CD14-positive monocyte (primary cell): Measurements from ENCODE around the gene TTLL12. TPM values are rescaled to one million over a fixed set of nuclear protein-coding genes. Genes with fewer than 3 reads are reported as not detected.

Source experiments
- DNase-seq, 3 donors: peaks; one replicate each; pipeline ENCODE4 v3.0.0-alpha.2; 2011 to 2022
- H2AFZ ChIP-seq: 2 replicates; pipeline ENCODE4 v1.6.0; 2012; ENCODE audit warnings: mild to moderate bottlenecking, low read depth, low read length, inconsistent platforms; ENCODE audit not compliant: insufficient read depth, poor library complexity, severe bottlenecking
- H3K27ac ChIP-seq, 2 donors: 1 replicate in 1 of 2; 2 replicates in 1 of 2; pipeline ENCODE4 v1.5.1; 2012 to 2013; ENCODE audit warnings: low read length in 2 of 2, control low read depth in 1 of 2, inconsistent platforms in 1 of 2, low read depth in 1 of 2, mild to moderate bottlenecking in 1 of 2
- H3K27me3 ChIP-seq, 2 donors: one replicate each; pipeline versions ENCODE4 v1.6.0 to v1.6.1; 2011 to 2013; ENCODE audit warnings: low read length in 2 of 2; ENCODE audit not compliant: control insufficient read depth in 2 of 2, insufficient read depth in 2 of 2
- H3K36me3 ChIP-seq, 2 donors: replicated peaks in 1 of 2; 1 replicate in 1 of 2; 2 replicates in 1 of 2; pipeline versions ENCODE4 v1.5.1 to v1.6.1; 2012 to 2013; ENCODE audit warnings: low read length in 2 of 2, control low read depth in 1 of 2, inconsistent platforms in 1 of 2, mild to moderate bottlenecking in 1 of 2; ENCODE audit not compliant: insufficient read depth in 2 of 2, control insufficient read depth in 1 of 2
- H3K4me1 ChIP-seq, 2 donors: 1 replicate in 1 of 2; 2 replicates in 1 of 2; pipeline versions ENCODE4 v1.5.1 to v1.6.1; 2012 to 2013; ENCODE audit warnings: low read length in 2 of 2, control low read depth in 1 of 2, inconsistent platforms in 1 of 2, mild to moderate bottlenecking in 1 of 2, moderate library complexity in 1 of 2; ENCODE audit not compliant: insufficient read depth in 2 of 2, control insufficient read depth in 1 of 2
- H3K4me2 ChIP-seq: replicated peaks from 2 replicates; pipeline ENCODE3; 2012; ENCODE audit warnings: low read length, moderate library complexity, mild to moderate bottlenecking; ENCODE audit not compliant: poor library complexity, severe bottlenecking; ENCODE audit errors: extremely low read depth
- H3K4me3 ChIP-seq, 3 experiments: fragments of 200-600 bp in 1 of 3; sonication (generic) in 1 of 3; replicated peaks in 1 of 3; 1 replicate in 2 of 3; 2 replicates in 1 of 3; pipeline ENCODE4 v1.5.1; 2011 to 2013; ENCODE audit warnings: low read length in 3 of 3, mild to moderate bottlenecking in 3 of 3, control low read depth in 2 of 3, low read depth in 2 of 3, inconsistent platforms in 1 of 3, moderate library complexity in 1 of 3
- H3K79me2 ChIP-seq: 2 replicates; pipeline ENCODE4 v1.6.0; 2012; ENCODE audit warnings: mild to moderate bottlenecking, control low read depth, inconsistent platforms, low read length, moderate library complexity; ENCODE audit not compliant: insufficient read depth
- H3K9ac ChIP-seq: 2 replicates; pipeline ENCODE4 v1.6.0; 2017; ENCODE audit warnings: low read length, mild to moderate bottlenecking; ENCODE audit not compliant: insufficient read depth, poor library complexity, severe bottlenecking
- H3K9me3 ChIP-seq, 2 donors: replicated peaks in 1 of 2; 1 replicate in 1 of 2; 2 replicates in 1 of 2; pipeline versions ENCODE4 v1.5.1 to v1.6.1; 2012 to 2013; ENCODE audit warnings: low read length in 2 of 2, control low read depth in 1 of 2; ENCODE audit not compliant: control insufficient read depth in 1 of 2, insufficient read depth in 1 of 2
- H4K20me1 ChIP-seq: 2 replicates; pipeline ENCODE4 v1.6.0; 2012; ENCODE audit warnings: mild to moderate bottlenecking, low read length, control low read depth, moderate library complexity; ENCODE audit not compliant: insufficient read depth
- H3K27ac Mint-ChIP-seq, 7 donors: one replicate each; pipeline ENCODE4 v1.8.0; 2020; ENCODE audit warnings: mild to moderate bottlenecking in 7 of 7, mixed read lengths in 7 of 7, moderate library complexity in 6 of 7, inconsistent platforms in 2 of 7
- H3K27me3 Mint-ChIP-seq, 3 donors: one replicate each; pipeline ENCODE4 v1.8.0; 2021 to 2022; ENCODE audit warnings: low read depth in 3 of 3, mild to moderate bottlenecking in 3 of 3, mixed read lengths in 3 of 3, moderate library complexity in 3 of 3, inconsistent platforms in 1 of 3
- H3K36me3 Mint-ChIP-seq, 2 donors: one replicate each; pipeline ENCODE4 v1.8.0; 2020; ENCODE audit warnings: mixed read lengths in 2 of 2, inconsistent platforms in 1 of 2, mild to moderate bottlenecking in 1 of 2
- H3K4me1 Mint-ChIP-seq: one replicate; pipeline ENCODE4 v1.8.0; 2020; ENCODE audit warnings: mild to moderate bottlenecking, mixed read lengths
- H3K4me3 Mint-ChIP-seq, 2 donors: one replicate each; pipeline ENCODE4 v1.8.0; 2020; ENCODE audit warnings: mild to moderate bottlenecking in 2 of 2, mixed read lengths in 2 of 2, moderate library complexity in 1 of 2
- H3K9me3 Mint-ChIP-seq, 7 donors: one replicate each; pipeline ENCODE4 v1.8.0; 2020 to 2022; ENCODE audit warnings: mixed read lengths in 7 of 7, mild to moderate bottlenecking in 6 of 7, moderate library complexity in 6 of 7, inconsistent platforms in 2 of 7
- WGBS: methylation state at CpG from one replicate; pipeline ENCODE4 v1.1.5; 2013; ENCODE audit warnings: missing lambda C conversion rate; ENCODE audit not compliant: insufficient coverage; 5-methylcytosine and 5-hydroxymethylcytosine counted together
- intact Hi-C, 2 donors: fragments of 100-400 bp; cut with micrococcal nuclease; formaldehyde crosslinking; loops; one replicate each; pipeline versions ENCODE4 v1.15.0 to v1.15.1; 2023
- polyA plus RNA-seq, 3 donors: library from polyadenylated mRNA; depleted of rRNA in 1 of 3; unstranded in 2 of 3; stranded (reverse) in 1 of 3; fragments of 300-500 nt in 2 of 3; fragments of >200 nt in 1 of 3; fragmentation: Illumina TruSeq in 2 of 3; gene quantifications; 1 replicate in 2 of 3; 2 replicates in 1 of 3; pipeline ENCODE4 v1.2.3, GENCODE V29; 2012 to 2021
- TF ChIP-seq, protein P1 (sequence below): fragments of 200-600 bp; IDR thresholded peaks from one replicate; pipeline ENCODE4 v1.8.0; 2022; ENCODE audit warnings: antibody characterized with exemption, mild to moderate bottlenecking

TTLL12 gene
- polyA plus RNA-seq, 3 donors, result 9.5 to 16.6 (median 16.5) TPM

DNA sequence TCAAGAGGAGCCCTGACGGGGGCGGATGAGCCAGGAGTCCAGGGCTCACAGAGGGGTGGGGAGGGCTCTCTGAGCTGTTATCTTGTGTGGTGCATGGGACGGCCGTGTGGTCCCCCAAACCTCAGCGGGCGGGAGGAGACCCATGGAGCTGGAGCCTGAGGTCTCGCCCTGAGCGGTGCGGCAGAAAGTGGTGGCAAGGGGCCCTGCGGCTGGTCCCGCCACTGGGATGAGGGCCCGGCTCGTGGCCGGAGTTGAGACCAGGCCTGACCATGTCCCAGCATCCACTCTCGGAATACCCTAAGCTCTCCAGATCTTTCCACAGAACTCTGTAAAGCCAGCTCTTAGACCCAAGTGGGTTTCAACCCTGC lies 22.6 kb upstream of the TTLL12 start:
- H3K27ac Mint-ChIP-seq, result no peak overlapping the region
- Histone ChIP-seq H3K27me3 (no peaks in the 10 kb centered on the region), H3K4me1 (no peaks in the 10 kb centered on the region), H3K9ac (no peak overlapping the region), H3K36me3 (no peaks in the 10 kb centered on the region), H3K4me3 (no peak overlapping the region), H3K79me2 (no peaks in the 10 kb centered on the region), H3K4me2 (no peak overlapping the region), H3K9me3 (no peaks in the 10 kb centered on the region), H3K27ac (no peak overlapping the region), H2AFZ (no peak overlapping the region), H4K20me1 (no peaks in the 10 kb centered on the region)
- TF ChIP-seq, protein P1, sequence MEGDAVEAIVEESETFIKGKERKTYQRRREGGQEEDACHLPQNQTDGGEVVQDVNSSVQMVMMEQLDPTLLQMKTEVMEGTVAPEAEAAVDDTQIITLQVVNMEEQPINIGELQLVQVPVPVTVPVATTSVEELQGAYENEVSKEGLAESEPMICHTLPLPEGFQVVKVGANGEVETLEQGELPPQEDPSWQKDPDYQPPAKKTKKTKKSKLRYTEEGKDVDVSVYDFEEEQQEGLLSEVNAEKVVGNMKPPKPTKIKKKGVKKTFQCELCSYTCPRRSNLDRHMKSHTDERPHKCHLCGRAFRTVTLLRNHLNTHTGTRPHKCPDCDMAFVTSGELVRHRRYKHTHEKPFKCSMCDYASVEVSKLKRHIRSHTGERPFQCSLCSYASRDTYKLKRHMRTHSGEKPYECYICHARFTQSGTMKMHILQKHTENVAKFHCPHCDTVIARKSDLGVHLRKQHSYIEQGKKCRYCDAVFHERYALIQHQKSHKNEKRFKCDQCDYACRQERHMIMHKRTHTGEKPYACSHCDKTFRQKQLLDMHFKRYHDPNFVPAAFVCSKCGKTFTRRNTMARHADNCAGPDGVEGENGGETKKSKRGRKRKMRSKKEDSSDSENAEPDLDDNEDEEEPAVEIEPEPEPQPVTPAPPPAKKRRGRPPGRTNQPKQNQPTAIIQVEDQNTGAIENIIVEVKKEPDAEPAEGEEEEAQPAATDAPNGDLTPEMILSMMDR, result no peak
- no peaks in the 10 kb centered on the region for H3K36me3 Mint-ChIP-seq
- no peak for DNase-seq
- 89% methylated on average over 8 of the region's 15 CpGs for WGBS
- H3K27me3 Mint-ChIP-seq, result peaks cover 0 to 10% (median 2%) of the 10 kb centered on the region in 3 donors
- H3K4me3 Mint-ChIP-seq, result no peak overlapping the region
- intact Hi-C loops, result no loop called here
- H3K9me3 Mint-ChIP-seq, result no peaks in the 10 kb centered on the region
- H3K4me1 Mint-ChIP-seq, result peaks cover 2% of the 10 kb centered on the region

DNA sequence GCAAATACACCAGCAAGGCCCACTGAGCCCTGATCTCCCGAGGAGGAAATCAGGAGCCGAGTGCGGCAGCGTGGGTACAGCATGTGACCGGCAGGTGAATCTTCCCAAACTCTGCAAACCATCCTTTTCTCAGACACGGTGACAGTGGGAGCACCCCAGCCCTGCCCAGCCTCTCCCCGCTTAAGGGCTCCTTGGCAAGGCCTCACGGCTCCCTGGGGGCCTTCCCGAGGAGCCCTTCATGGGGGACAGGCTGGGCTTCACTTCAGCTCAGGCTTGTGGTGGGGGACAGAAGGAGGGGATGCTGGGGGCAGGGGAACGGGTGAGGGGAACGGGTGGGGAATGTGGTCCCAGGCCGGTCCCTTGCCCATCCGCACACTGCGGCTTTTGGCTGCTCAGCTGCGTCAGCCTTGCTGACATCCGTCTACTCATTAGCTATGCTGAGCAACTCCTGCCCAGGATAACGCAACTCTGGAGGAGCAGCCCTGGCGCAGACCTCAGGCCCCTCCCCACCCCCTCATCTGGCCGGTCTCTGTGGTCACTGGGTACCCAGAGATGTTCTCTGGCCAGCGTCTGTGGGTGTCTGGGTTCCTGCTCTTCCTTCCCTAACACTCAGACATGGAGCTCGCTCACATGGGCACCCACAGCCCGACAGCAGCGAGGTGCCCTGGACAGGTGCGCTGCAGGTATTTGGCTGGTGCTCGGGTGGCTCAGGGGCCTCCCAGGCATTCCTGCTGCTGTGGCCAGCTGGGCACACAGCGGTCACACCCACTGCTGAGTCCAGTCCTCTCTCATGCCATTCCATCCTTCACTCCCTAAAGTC lies 22.0 kb upstream of the TTLL12 start:
- Histone ChIP-seq H3K9ac (no peak overlapping the region), H3K4me1 (no peaks in the 10 kb centered on the region), H4K20me1 (no peaks in the 10 kb centered on the region), H3K36me3 (no peaks in the 10 kb centered on the region), H3K79me2 (no peaks in the 10 kb centered on the region), H3K4me2 (no peak overlapping the region), H3K27ac (no peak overlapping the region), H3K27me3 (no peaks in the 10 kb centered on the region), H3K4me3 (no peak overlapping the region), H2AFZ (no peak overlapping the region), H3K9me3 (no peaks in the 10 kb centered on the region)
- H3K4me3 Mint-ChIP-seq, result no peak overlapping the region
- no peak for DNase-seq
- TF ChIP-seq, protein P1, result no peak
- 89% methylated on average over 17 of the region's 26 CpGs for WGBS
- peaks cover 2% of the 10 kb centered on the region for H3K4me1 Mint-ChIP-seq
- intact Hi-C loops, result no loop called here
- H3K9me3 Mint-ChIP-seq, result no peaks in the 10 kb centered on the region
- H3K36me3 Mint-ChIP-seq, result no peaks in the 10 kb centered on the region
- H3K27me3 Mint-ChIP-seq, result peaks cover 0 to 10% (median 2%) of the 10 kb centered on the region in 3 donors
- no peak overlapping the region for H3K27ac Mint-ChIP-seq
